Naive B cell (primary cell): ENCODE data around the gene TRUB1. TPM values are rescaled to one million over a fixed set of nuclear protein-coding genes. Genes with fewer than 3 reads are reported as not detected.
"Not testable (repeated sequence)": the region's sequence is repeated elsewhere in the genome, so short reads cannot be mapped to it uniquely, and the experiment has no call there.

Experiments used
- ATAC-seq, 2 donors: fragments of 150-1000 bp; cut with Tn5 transposase; 2 replicates each; pipeline ENCODE4 v1.10.0; 2021; ENCODE audit warnings: low read depth in 2 of 2, mild to moderate bottlenecking in 2 of 2, moderate library complexity in 2 of 2
- DNase-seq: peaks from one replicate; pipeline ENCODE4 v3.0.0; 2022
- H3K27ac Mint-ChIP-seq, 6 donors: one replicate each; pipeline ENCODE4 v1.8.0; 2020 to 2022; ENCODE audit warnings: mild to moderate bottlenecking in 6 of 6, mixed read lengths in 6 of 6, moderate library complexity in 5 of 6, inconsistent platforms in 2 of 6
- H3K27me3 Mint-ChIP-seq, 3 donors: one replicate each; pipeline ENCODE4 v1.8.0; 2021 to 2022; ENCODE audit warnings: mixed read lengths in 3 of 3, mild to moderate bottlenecking in 1 of 3
- H3K36me3 Mint-ChIP-seq, 2 donors: one replicate each; pipeline ENCODE4 v1.8.0; 2020 to 2022; ENCODE audit warnings: mixed read lengths in 2 of 2, inconsistent platforms in 1 of 2, mild to moderate bottlenecking in 1 of 2
- H3K4me1 Mint-ChIP-seq, 3 donors: one replicate each; pipeline ENCODE4 v1.8.0; 2020 to 2022; ENCODE audit warnings: mixed read lengths in 3 of 3, inconsistent platforms in 1 of 3, mild to moderate bottlenecking in 1 of 3, moderate library complexity in 1 of 3
- H3K4me3 Mint-ChIP-seq, 8 donors: one replicate each; pipeline ENCODE4 v1.8.0; 2020 to 2022; ENCODE audit warnings: mild to moderate bottlenecking in 8 of 8, mixed read lengths in 8 of 8, moderate library complexity in 8 of 8, inconsistent platforms in 2 of 8
- H3K9me3 Mint-ChIP-seq, 7 donors: one replicate each; pipeline ENCODE4 v1.8.0; 2020 to 2022; ENCODE audit warnings: mixed read lengths in 7 of 7, mild to moderate bottlenecking in 5 of 7, inconsistent platforms in 2 of 7, moderate library complexity in 1 of 7
- polyA plus RNA-seq, 6 donors: library from polyadenylated mRNA; unstranded; fragments of 300-500 nt; fragmentation: Illumina TruSeq; gene quantifications; one replicate each; pipeline ENCODE4 v1.2.3, GENCODE V29; 2021; ENCODE audit warnings: low read depth in 6 of 6

The TRUB1 gene
- polyA plus RNA-seq, 6 donors from 2014 or later = 12.2 to 23.5 (median 13.5) TPM

DNA sequence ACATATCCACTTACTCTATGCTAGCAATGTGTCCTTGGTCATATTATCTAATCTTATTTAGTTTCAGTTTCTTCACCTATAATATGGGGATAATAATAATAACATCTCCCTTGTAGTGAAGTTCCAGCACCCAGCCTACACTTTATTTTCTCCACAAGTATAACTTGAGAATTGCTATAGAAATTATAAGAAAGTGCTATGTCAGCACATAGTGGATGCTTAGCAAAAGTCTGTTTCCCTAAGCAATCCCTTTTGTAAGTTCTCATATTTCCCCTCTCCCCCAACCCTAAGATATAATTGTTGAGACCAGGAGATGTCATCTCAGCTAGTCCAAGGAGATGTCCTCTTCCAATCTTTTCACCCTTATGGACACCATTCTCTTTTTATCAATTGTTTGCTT, 5.8 kb upstream of the TRUB1 start:
- Mint-ChIP-seq H3K27ac (no peak overlapping the region), H3K4me1 (peaks cover 0 to under 1% (median 0%) of the 10 kb centered on the region in 3 donors), H3K9me3 (peaks cover 0 to 14% (median 2%) of the 10 kb centered on the region in 7 donors), H3K36me3 (peaks cover 0 to 13% of the 10 kb centered on the region in 2 donors), H3K4me3 (no peak overlapping the region), H3K27me3 (peaks cover 0 to 5% (median 0%) of the 10 kb centered on the region in 3 donors)
- no peak for DNase-seq
- no peak for ATAC-seq

DNA sequence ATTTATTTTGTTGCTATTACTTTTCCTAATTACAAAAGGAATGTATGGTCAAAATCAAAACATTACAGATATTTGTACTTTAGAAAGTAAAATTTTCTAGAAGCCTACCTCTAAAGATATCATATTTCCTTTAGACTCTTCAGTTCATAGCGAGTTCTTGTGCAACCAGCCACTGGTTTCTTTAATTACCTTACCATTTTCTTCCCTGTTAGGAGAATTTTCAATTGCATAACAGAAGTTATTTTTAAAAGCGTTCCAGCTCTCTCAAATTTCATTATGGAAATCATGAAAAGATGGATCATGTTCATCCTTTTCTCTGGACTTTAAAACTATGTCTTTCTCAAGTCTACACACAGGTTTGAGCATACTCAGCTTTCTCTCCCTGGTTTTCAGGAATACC, 5.0 kb upstream of the TRUB1 start:
- Mint-ChIP-seq H3K36me3 (peaks cover 0 to 13% of the 10 kb centered on the region in 2 donors), H3K4me3 (no peak overlapping the region), H3K27ac (no peak overlapping the region), H3K27me3 (peaks cover 0 to 5% (median 0%) of the 10 kb centered on the region in 3 donors), H3K4me1 (peaks cover 0 to 4% (median 0%) of the 10 kb centered on the region in 3 donors), H3K9me3 (peaks cover 0 to 14% (median 2%) of the 10 kb centered on the region in 7 donors)
- no peak for DNase-seq
- ATAC-seq = no peak

DNA sequence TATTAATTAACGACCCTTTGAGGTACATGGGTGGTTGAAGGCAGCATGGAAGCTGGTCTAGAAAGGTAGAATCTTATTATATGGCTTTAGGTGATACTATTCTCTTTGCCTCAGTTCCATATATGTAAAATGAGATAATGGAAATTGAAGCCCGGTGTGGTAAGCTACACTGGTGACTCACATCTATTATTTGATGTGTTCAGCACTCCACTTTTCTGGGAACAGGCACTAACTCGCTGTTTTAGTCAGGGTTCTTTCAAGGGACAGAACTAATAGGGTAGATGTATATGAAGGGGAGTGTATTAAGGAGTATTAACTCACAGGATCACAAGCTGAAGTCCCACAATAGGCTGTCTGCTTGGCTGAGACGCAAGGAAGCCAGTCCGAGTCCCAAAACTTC, 4.4 kb upstream of the TRUB1 start:
- no peak for DNase-seq
- Mint-ChIP-seq H3K4me3 (peak overlapping the region in 1 of 8 donors; percentile 38), H3K36me3 (peaks cover 0 to 13% of the 10 kb centered on the region in 2 donors), H3K9me3 (peaks cover 0 to 14% (median 2%) of the 10 kb centered on the region in 7 donors), H3K27ac (no peak overlapping the region), H3K27me3 (peaks cover 0 to 5% (median 0%) of the 10 kb centered on the region in 3 donors), H3K4me1 (peaks cover 0 to 10% (median 5%) of the 10 kb centered on the region in 3 donors)
- ATAC-seq = no peak

DNA sequence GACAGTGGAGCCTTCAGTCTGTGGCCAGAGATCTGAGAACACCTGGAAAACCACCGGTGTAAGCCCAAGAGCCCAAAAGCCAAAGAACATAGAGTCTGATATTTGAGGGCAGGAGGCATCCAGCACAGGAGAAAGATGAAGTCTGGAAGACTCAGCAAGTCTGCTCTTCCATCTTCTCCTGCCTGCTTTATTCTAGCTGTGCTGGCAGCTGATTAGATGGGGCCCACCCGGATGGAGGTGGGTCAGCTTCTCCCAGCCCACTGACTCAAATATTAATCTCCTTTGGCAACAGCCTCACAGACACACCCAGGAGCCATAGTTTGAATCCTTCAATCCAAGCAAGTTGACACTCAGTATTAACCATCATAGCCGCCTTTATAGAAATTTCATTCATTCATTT, 4.0 kb upstream of the TRUB1 start:
- Mint-ChIP-seq H3K4me3 (peak overlapping the region in 1 of 8 donors; percentile 38), H3K4me1 (peaks cover under 1 to 14% (median 9%) of the 10 kb centered on the region in 3 donors), H3K9me3 (peaks cover 0 to 14% (median 2%) of the 10 kb centered on the region in 7 donors)
- not testable (repeated sequence) for ATAC-seq, H3K27me3 Mint-ChIP-seq, DNase-seq, H3K36me3 Mint-ChIP-seq, H3K27ac Mint-ChIP-seq

DNA sequence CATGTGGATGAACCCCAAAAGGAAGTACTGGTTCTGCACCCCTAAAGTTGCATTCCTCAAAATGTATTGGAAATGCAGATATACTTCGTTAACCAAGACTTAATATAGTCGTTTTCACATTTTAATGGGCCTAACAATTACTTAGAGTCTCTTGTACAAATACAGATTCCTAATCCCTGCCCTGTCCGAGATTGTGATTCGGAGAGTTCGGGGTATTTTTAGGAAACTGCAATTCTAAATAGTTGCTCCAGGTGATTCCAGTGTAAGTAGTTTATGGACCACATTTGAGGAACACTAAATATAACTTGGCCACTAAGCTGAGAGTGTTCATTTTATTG, 830 bp downstream of the TRUB1 start:
- DNase-seq (no peak), ATAC-seq (no peak)
- peaks cover 16 to 36% (median 31%) of the 10 kb centered on the region in 3 donors for H3K4me1 Mint-ChIP-seq
- peak overlapping the region; percentile 89 to 97 (median 95) for H3K27ac Mint-ChIP-seq
- H3K36me3 Mint-ChIP-seq = peaks cover 0 to 9% of the 10 kb centered on the region in 2 donors
- peak overlapping the region; percentile 92 to 99 (median 97) for H3K4me3 Mint-ChIP-seq
- no peaks in the 10 kb centered on the region for H3K27me3 Mint-ChIP-seq
- H3K9me3 Mint-ChIP-seq = no peaks in the 10 kb centered on the region

DNA sequence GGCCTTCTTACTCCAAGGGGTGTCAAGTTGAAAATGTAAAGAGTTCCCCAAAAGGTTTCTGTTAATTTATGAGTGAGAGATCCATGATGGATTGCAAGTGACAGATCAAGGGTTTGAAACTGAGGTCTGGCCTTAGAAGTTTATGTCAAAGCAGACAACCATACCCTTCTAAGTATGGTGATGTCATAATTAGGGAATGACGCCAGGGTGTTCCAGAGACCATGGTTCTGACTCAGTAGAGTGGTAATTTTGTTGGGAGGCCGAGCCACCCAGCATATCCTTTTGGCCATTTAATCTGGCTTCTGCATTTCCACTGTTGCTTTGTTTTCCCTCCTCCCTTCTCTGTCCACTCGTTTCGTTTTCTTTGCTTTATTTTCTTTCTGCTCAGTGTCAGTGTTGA, 2.7 kb downstream of the TRUB1 start:
- Mint-ChIP-seq H3K36me3 (peaks cover 10 to 12% of the 10 kb centered on the region in 2 donors), H3K9me3 (no peaks in the 10 kb centered on the region), H3K4me3 (peak overlapping the region in 3 of 8 donors; percentile 6 to 99 (median 18)), H3K4me1 (peaks cover 16 to 38% (median 31%) of the 10 kb centered on the region in 3 donors), H3K27ac (no peak overlapping the region), H3K27me3 (no peaks in the 10 kb centered on the region)
- DNase-seq (no peak), ATAC-seq (no peak)

DNA sequence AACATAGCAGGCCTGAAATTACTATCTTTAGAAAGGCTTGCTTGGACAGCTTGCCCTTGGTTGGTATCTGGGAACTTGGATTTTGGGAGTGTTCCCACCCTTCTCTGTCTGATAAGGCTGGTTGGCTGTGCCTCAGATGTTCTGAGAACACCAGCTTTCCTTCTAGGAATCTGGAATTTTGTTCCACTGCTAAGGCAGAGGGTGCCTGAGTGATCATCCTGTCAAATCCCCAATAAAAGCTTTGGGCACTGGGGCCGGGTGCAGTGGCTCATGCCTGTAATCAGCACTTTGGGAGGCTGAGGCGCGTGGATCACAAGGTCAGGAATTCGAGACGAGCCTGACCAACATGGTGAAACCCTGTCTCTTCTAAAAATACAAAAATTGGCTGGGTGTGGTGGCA, 5.0 kb downstream of the TRUB1 start:
- no peak overlapping the region for H3K27ac Mint-ChIP-seq
- H3K27me3 Mint-ChIP-seq = no peaks in the 10 kb centered on the region

DNA sequence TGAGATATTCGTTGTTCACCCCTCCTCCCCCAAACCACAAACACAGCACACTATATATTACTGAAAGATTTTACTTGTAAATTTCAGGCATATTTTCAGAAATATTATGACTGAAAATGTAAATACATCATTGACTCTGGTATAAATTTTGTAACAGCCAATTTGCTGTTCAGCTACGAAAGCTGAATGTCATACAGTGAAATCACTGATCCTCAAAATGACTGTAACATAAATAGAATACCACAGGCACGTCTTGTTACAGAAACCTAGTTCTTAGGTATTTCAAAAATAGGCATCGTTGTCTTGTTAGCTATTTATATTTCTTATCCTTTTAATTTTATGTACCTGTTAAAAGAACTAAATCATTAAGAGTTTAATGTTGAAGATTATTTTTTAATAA, 15.1 kb downstream of the TRUB1 start:
- ATAC-seq (no peak), DNase-seq (no peak)
- Mint-ChIP-seq H3K27ac (no peak overlapping the region), H3K9me3 (no peaks in the 10 kb centered on the region), H3K36me3 (peaks cover 5 to 16% of the 10 kb centered on the region in 2 donors), H3K4me1 (peaks cover 10 to 20% (median 16%) of the 10 kb centered on the region in 3 donors), H3K4me3 (no peak overlapping the region), H3K27me3 (no peaks in the 10 kb centered on the region)

More for the DNA sequence above, 5.0 kb downstream of the TRUB1 start:
- DNase-seq (no peak), ATAC-seq (no peak)
- no peak overlapping the region for H3K4me3 Mint-ChIP-seq
- H3K36me3 Mint-ChIP-seq = peaks cover 12 to 18% of the 10 kb centered on the region in 2 donors
- H3K9me3 Mint-ChIP-seq = no peaks in the 10 kb centered on the region
- H3K4me1 Mint-ChIP-seq = peaks cover 16 to 37% (median 34%) of the 10 kb centered on the region in 3 donors

DNA sequence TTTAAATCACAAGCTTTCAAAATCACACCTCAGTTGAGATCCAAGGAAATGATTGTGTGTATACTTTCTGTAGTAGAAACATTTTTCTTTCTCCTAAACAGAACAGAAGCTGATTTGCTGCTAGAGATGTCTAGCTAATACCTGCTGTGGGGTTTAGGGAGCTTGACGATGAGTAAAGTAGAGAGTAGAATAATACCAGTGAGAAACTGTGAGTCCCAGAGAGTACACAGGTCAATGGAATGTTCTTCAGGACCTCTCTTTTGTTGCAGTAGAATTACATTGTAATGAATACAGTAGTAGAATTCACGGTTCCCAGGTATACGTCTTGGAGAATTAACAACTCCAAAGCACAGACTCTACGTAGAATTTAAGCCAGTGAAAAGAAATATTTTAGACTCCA, 18.0 kb downstream of the TRUB1 start:
- Mint-ChIP-seq H3K9me3 (no peaks in the 10 kb centered on the region), H3K27ac (no peak overlapping the region), H3K36me3 (peaks cover 0 to 18% of the 10 kb centered on the region in 2 donors), H3K4me3 (no peak overlapping the region), H3K27me3 (no peaks in the 10 kb centered on the region), H3K4me1 (peaks cover 0 to 13% (median 6%) of the 10 kb centered on the region in 3 donors)
- ATAC-seq = no peak
- DNase-seq = no peak

DNA sequence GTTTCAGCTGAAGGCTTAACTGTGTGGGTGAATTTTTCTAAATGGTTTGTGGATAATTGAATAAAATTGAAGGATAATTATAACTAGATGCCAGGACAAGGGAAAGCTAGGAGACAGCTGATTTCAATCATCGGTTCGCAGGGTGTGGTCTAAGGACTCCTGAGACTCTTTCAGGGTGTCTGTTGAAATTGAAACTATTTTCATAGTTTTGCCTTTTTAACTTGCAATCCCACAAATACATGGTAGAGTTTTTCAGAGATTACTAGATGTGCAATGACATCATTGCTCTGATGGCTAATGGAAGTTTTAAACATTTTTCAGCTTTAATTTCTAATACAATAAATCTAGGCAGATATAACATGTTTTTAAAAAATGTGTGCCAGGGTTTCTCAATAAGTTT, 18.5 kb downstream of the TRUB1 start:
- Mint-ChIP-seq H3K4me3 (no peak overlapping the region), H3K9me3 (no peaks in the 10 kb centered on the region), H3K4me1 (peaks cover 0 to 13% (median 6%) of the 10 kb centered on the region in 3 donors), H3K27ac (no peak overlapping the region), H3K27me3 (no peaks in the 10 kb centered on the region), H3K36me3 (peaks cover 0 to 23% of the 10 kb centered on the region in 2 donors)
- DNase-seq = no peak
- no peak for ATAC-seq

DNA sequence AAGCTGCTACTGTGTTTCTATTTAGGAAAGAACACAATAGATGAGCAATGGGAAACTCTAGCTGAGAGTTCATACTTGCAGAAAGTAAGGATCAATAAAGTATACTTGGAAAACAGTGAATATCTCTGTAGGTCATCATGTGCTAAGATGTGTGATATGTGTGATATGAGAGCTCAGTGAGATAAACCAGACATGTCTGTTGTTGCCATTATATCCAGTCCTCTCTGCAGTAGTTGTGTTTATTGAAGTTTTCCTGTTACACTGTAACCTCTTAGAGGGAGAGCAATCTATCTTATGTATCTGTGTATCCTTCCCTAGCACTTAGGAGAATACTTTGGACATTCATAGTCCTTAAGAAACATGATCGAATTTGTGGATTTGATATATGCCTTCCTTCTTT, 19.1 kb downstream of the TRUB1 start:
- H3K9me3 Mint-ChIP-seq = no peaks in the 10 kb centered on the region
- H3K36me3 Mint-ChIP-seq = peaks cover under 1 to 24% of the 10 kb centered on the region in 2 donors
- no peak overlapping the region for H3K27ac Mint-ChIP-seq
- DNase-seq = no peak
- no peak overlapping the region for H3K4me3 Mint-ChIP-seq
- H3K27me3 Mint-ChIP-seq = no peaks in the 10 kb centered on the region
- ATAC-seq = no peak
- peaks cover 0 to 13% (median 6%) of the 10 kb centered on the region in 3 donors for H3K4me1 Mint-ChIP-seq

DNA sequence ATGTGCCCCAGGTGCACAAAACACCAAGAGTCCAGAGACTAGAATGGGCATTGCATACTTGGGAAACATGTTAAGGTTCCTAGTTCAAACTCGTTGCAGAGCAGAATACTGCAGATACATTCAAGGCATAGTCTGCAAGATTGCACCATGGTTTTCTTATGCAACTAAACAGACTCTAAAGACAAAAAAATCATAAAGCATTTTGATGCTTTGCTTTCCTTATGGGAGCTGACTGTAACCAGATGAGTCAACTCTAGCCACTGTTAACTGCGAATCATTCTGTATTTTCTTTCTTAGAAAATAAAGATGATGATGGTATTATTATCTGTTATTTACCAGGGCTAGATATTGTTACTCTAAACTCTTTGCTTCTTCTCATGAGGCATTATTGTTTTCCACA, 19.7 kb downstream of the TRUB1 start:
- H3K4me1 Mint-ChIP-seq = peaks cover 0 to 13% (median 6%) of the 10 kb centered on the region in 3 donors
- H3K27ac Mint-ChIP-seq = no peak overlapping the region
- no peak for ATAC-seq
- peaks cover 0 to 3% (median 0%) of the 10 kb centered on the region in 7 donors for H3K9me3 Mint-ChIP-seq
- no peak overlapping the region for H3K4me3 Mint-ChIP-seq
- peaks cover 6 to 29% of the 10 kb centered on the region in 2 donors for H3K36me3 Mint-ChIP-seq
- no peak for DNase-seq
- no peaks in the 10 kb centered on the region for H3K27me3 Mint-ChIP-seq

DNA sequence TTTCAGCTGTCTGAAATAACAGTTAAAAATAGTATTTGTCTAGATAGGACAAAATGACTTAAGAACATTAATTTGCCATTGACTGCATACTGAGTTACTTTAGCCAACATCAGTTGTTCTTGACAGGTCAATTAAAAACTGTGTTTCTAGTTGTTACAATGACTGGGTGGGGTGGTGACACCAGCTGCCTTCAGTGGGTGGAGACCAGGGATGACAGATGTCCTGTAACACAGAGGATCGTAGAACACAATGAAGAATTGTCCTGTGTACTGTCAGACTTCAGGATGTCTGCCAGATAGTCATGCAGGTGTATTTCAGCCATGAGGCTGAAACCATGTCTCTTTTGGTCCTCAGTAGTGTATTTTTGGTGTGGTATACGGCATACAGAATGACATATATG, 24.4 kb downstream of the TRUB1 start:
- H3K9me3 Mint-ChIP-seq = peaks cover 0 to 5% (median 0%) of the 10 kb centered on the region in 7 donors
- peak overlapping the region in 1 of 6 donors; percentile 38 for H3K27ac Mint-ChIP-seq
- H3K36me3 Mint-ChIP-seq = peaks cover 20 to 31% of the 10 kb centered on the region in 2 donors
- ATAC-seq (no peak), DNase-seq (no peak)
- H3K4me3 Mint-ChIP-seq = no peak overlapping the region
- H3K4me1 Mint-ChIP-seq = peaks cover 2 to 13% (median 3%) of the 10 kb centered on the region in 3 donors
- H3K27me3 Mint-ChIP-seq = no peaks in the 10 kb centered on the region

DNA sequence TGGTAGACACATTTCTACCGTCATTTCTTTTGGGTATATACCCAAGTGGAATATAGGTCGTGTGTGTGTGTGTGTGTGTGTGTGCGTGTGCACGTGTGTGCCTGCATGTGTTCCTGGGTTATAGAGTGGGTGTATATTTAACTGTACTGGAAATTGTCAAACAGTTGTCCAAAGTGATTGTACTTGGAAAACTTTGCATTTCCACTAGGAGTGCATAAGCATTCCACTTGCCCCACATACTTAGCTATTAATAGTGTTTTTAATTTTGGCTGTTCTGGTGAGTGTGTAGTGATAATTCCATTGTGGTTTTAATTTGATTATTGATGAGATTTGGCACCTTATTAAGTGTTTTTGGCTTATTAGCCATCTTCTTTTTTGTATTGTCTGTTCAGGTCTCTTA, 25.9 kb downstream of the TRUB1 start:
- DNase-seq (no peak), ATAC-seq (no peak)
- H3K36me3 Mint-ChIP-seq = peaks cover 20 to 40% of the 10 kb centered on the region in 2 donors
- peak overlapping the region in 2 of 6 donors; percentile 5 to 11 for H3K27ac Mint-ChIP-seq
- no peak overlapping the region for H3K4me3 Mint-ChIP-seq
- no peaks in the 10 kb centered on the region for H3K27me3 Mint-ChIP-seq
- peaks cover 0 to 5% (median 0%) of the 10 kb centered on the region in 7 donors for H3K9me3 Mint-ChIP-seq
- peaks cover 2 to 13% (median 7%) of the 10 kb centered on the region in 3 donors for H3K4me1 Mint-ChIP-seq
